AG09309 (cell line): Measurements from ENCODE around the gene IL17B.
A peak's percentile ranks its signal among the peaks of the same experiment; 100 is the strongest.

Experiments used
- DNase-seq: peaks from one replicate; pipeline ENCODE4 v3.0.0-alpha.2; 2010; ENCODE audit warnings: low read depth
- H3K4me3 ChIP-seq: 2 replicates; pipeline ENCODE4 v1.5.1; 2011; ENCODE audit warnings: mild to moderate bottlenecking, low read depth, low read length, moderate library complexity; ENCODE audit not compliant: control insufficient read depth
- CTCF ChIP-seq: IDR thresholded peaks from 2 replicates; pipeline ENCODE4 v1.5.1; 2011; ENCODE audit warnings: mild to moderate bottlenecking, low read depth, low read length, inconsistent platforms; ENCODE audit not compliant: insufficient read depth, control insufficient read depth; ENCODE audit errors: missing control alignments

IL17B gene

GRCh38 chr5:149345892-149346222, 33.2 kb downstream of the IL17B start:
- H3K4me3 ChIP-seq, result peak overlapping the region; percentile 88
- no peak for TF ChIP-seq CTCF
- no peak for DNase-seq

GRCh38 chr5:149345147-149345891, 33.8 kb downstream of the IL17B start, which contains the start of gene GRPEL2:
TSS of gene GRPEL2 (plus strand) at chr5:149345499. CDS start at chr5:149345540, 41 bp downstream.
- TF ChIP-seq CTCF, result no peak
- DNase-seq, result peak; percentile 89

GRCh38 chr5:149344151-149344550, 34.9 kb downstream of the IL17B start:
- no peak for DNase-seq
- no peak for TF ChIP-seq CTCF
- no peak overlapping the region for H3K4me3 ChIP-seq

More at GRCh38 chr5:149345147-149345891, 33.8 kb downstream of the IL17B start, which contains the start of gene GRPEL2:
- peak within 1 kb of the TSS; percentile 88 for H3K4me3 ChIP-seq

GRCh38 chr5:149341876-149342275, 37.2 kb downstream of the IL17B start:
- DNase-seq, result no peak
- no peak overlapping the region for H3K4me3 ChIP-seq
- no peak for TF ChIP-seq CTCF

GRCh38 chr5:149340920-149341319, 38.2 kb downstream of the IL17B start:
- DNase-seq, result no peak
- TF ChIP-seq CTCF, result no peak

GRCh38 chr5:149338364-149338763, 40.7 kb downstream of the IL17B start:
- no peak for DNase-seq
- no peak for TF ChIP-seq CTCF
- no peak overlapping the region for H3K4me3 ChIP-seq

More at GRCh38 chr5:149340920-149341319, 38.2 kb downstream of the IL17B start:
- no peak overlapping the region for H3K4me3 ChIP-seq
